HL-60 (cell line): Measurements from ENCODE around the gene TNFSF11.

ENCODE experiments used
- GABPA ChIP-seq: IDR thresholded peaks from 2 replicates; pipeline ENCODE4 v1.6.1; 2012; ENCODE audit warnings: low read depth
- POLR2AphosphoS5 ChIP-seq: IDR thresholded peaks from 2 replicates; pipeline ENCODE4 v1.6.1; 2012; ENCODE audit warnings: low read depth
- SPI1 ChIP-seq: IDR thresholded peaks from 2 replicates; pipeline ENCODE4 v1.6.1; 2012; ENCODE audit warnings: low read depth, mild to moderate bottlenecking, borderline replicate concordance
- TF ChIP-seq, protein P1 (sequence below): IDR thresholded peaks from one replicate; pipeline ENCODE4 v1.5.1; 2011; ENCODE audit warnings: low read length, control low read depth, inconsistent platforms; ENCODE audit not compliant: insufficient read depth
- TF ChIP-seq, protein P2 (sequence below): IDR thresholded peaks from 2 replicates; pipeline ENCODE4 v1.6.1; 2012; ENCODE audit warnings: low read depth; ENCODE audit not compliant: insufficient replicate concordance

DNA sequence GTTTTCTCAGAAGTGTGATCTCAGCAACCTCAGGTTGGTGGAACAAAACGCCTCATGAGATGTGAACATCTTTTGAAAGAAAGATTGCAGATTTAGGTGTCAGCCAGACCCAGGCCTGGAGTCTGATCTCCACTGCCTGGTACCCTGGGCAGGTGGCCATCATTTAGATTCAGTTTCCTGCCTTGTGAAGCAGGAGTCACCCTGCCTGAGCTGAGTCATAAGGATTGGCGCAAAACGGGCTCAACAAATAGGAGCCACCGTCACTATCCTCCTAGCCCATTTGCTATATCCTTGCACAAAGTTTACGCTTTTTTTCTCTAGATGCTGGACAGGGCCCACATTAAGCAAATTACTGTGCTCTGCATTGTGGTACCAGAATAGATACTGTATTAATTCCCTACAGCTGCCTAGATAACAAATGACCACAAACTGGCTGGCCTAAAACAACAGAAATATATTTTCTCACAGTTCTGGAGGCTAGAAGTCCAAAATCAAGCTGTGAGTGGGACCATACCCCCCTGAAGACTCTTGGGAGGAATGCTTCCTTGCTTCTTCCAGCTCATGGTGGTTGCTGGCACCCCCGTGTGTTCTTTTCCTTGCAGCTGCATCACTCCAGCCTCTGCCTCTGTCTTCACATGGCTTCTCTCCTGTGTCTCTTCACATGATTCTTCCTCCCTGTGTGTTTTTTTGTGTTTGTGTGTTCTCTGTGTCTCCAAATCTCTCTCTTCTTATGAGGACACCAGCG, 38.2 kb downstream of the TNFSF11 start:
- TF ChIP-seq, protein P1, sequence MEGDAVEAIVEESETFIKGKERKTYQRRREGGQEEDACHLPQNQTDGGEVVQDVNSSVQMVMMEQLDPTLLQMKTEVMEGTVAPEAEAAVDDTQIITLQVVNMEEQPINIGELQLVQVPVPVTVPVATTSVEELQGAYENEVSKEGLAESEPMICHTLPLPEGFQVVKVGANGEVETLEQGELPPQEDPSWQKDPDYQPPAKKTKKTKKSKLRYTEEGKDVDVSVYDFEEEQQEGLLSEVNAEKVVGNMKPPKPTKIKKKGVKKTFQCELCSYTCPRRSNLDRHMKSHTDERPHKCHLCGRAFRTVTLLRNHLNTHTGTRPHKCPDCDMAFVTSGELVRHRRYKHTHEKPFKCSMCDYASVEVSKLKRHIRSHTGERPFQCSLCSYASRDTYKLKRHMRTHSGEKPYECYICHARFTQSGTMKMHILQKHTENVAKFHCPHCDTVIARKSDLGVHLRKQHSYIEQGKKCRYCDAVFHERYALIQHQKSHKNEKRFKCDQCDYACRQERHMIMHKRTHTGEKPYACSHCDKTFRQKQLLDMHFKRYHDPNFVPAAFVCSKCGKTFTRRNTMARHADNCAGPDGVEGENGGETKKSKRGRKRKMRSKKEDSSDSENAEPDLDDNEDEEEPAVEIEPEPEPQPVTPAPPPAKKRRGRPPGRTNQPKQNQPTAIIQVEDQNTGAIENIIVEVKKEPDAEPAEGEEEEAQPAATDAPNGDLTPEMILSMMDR = no peak
- TF ChIP-seq POLR2AphosphoS5 (no peak), SPI1 (no peak), GABPA (no peak)
- TF ChIP-seq, protein P2, sequence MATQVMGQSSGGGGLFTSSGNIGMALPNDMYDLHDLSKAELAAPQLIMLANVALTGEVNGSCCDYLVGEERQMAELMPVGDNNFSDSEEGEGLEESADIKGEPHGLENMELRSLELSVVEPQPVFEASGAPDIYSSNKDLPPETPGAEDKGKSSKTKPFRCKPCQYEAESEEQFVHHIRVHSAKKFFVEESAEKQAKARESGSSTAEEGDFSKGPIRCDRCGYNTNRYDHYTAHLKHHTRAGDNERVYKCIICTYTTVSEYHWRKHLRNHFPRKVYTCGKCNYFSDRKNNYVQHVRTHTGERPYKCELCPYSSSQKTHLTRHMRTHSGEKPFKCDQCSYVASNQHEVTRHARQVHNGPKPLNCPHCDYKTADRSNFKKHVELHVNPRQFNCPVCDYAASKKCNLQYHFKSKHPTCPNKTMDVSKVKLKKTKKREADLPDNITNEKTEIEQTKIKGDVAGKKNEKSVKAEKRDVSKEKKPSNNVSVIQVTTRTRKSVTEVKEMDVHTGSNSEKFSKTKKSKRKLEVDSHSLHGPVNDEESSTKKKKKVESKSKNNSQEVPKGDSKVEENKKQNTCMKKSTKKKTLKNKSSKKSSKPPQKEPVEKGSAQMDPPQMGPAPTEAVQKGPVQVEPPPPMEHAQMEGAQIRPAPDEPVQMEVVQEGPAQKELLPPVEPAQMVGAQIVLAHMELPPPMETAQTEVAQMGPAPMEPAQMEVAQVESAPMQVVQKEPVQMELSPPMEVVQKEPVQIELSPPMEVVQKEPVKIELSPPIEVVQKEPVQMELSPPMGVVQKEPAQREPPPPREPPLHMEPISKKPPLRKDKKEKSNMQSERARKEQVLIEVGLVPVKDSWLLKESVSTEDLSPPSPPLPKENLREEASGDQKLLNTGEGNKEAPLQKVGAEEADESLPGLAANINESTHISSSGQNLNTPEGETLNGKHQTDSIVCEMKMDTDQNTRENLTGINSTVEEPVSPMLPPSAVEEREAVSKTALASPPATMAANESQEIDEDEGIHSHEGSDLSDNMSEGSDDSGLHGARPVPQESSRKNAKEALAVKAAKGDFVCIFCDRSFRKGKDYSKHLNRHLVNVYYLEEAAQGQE = no peak
